ENCODE measurements around the gene LMNTD1.

Gene LMNTD1

DNA sequence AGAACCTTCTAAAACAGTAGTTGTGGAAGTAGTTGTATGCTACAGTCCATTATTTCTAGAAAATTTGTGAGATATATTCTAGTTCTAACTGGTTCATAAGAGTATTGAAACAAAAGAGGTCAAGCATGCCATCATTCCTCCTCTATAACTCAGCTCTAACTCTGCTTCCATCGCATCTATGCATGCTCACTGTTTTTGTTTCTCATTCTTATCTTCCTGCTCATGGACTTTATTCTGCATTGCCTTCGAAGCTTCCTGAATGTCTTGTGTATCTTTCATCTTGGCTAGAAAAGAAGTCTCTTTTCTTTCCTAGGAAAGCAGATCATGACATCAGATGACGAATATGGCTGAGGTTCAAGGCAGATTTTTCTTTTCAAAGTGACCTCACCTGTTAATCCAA, 402 bp downstream of the LMNTD1 start:
- no peak for DNase-seq

DNA sequence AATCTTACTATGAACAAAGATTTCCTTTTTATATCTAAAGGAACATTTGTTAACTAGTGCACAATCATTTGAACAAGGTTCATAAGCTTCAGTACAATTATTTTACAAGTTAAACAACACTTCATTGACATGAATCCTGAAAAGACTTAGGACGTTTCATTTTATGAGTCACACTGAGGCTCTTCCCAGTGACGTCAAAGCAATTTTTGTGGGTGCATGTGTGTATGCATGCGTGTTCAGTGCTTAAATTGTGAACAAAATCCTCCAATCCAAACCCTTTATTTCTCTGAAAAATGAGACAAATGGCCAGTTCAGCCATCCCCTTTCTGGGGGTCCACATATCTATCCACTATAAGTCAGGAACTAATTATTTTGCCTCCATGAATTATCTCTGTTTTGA, 2.9 kb downstream of the LMNTD1 start:
- DNase-seq = no peak

DNA sequence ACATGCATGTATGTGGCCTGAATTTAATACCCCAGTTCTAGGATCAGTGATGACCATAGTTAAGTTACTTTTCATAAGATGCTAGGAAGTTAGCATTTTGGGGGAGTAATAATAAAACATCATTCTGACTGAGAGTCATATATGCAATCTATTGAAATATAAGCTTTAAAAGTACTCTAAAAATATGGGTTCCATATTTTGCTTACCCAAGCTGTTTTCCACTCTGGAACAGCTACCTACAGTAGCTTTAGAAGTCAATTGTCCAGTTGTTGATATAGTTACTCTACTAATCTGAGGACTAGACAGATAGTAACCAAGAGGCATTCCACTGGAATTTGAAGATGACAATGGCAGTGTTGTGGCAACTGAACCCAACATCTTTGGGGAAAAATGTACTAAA, 4.0 kb downstream of the LMNTD1 start:
- no peak for DNase-seq

DNA sequence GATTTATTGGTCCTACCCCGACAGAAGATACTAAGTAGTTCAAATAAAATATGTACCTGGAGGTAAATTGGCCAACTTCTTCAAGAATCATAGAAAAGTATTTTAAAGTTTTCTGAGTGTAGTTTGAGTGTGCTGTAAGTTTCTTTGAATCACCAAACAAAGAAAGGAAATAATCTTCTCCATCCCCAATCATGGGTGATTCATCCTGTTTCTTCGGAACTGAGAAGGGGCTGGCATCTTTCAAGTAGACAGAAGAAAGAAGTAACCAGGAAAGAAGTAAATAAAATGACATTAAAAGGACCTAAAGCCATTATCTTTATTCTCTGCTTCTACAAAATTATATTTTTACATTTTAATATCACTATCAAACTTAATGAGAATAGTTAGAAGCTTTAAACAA, 6.8 kb downstream of the LMNTD1 start:
- DNase-seq = no peak

DNA sequence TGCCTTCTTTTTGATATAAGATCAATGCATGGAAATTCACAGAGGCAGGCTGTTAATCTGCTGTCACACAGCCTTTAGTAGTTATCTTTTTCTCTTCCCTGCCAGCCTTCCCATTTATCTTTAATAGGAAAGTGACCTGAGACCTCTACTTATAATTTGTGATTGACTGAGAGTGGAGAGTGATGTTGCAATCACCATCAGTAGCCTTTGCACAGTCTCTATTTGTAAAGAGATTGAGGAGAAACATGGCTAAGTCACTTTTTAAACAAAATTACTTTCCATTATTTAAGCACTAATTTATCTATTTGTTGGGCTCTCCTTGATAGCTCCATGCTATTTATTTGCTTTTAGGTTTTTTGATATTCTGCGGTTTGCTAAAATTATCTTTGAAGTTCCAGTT, 19.9 kb downstream of the LMNTD1 start:
- DNase-seq = no peak

DNA sequence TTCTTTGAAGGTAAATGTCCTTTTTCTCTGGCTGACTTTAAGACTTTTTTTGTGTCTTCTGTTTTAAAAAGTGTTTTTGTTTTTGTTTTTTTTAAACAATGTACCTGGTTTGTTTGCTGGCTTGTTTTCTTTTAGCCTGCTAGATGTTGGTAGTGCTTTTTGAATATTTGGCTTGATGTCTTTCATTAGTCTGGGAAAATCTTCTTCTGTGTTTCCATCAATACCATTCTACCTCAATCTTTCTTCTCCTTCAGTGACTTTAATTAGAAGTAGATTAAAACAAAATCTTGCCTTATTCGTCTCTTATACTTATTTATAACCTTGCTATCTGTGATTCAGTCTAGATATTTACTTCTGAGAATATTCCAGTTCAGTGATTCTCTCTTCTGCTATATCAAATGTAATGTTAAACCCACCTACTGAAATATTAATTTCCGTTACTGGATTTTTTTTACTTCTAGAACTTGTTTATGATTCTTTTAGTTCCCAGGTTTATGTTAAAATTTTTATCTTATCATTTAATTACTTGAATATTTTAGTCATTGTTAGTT, 21.5 kb downstream of the LMNTD1 start:
- no peak for DNase-seq

DNA sequence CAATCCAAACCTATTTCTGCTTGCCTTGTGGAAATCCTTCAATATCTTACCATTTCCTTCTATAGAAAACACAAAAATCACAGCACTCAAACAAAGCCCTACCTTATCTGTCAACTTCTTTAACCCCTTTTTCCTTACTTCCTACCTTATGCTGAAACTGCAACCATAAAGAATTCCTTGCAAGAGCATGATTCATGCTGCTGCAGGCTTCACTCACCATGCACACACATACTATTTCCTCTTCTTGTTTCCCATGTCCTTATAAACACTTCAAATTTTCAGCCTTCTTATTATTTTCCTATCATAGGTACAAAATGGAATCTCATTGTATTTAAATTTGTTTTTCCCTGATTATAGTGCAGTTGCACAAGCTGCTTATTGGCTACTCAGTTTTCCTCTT, 23.3 kb downstream of the LMNTD1 start:
- DNase-seq = no peak

DNA sequence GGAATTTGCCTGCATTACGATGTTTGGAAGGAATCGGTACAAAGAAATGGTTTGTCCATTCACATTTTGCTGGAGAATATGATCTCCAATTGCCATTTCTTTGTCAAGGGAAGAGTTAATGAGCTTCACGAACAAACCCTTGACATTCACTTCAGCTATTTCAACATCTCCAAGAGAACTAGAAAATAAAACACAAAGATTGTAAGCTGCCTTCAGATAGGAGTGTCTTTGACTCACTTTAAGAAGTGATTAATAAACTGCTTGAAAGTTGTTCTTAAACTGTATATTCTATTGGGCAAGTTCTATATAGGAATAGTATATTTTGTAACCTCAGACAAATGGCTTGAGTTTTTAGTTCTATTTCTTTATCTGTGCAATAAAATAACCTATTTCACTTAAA, 26.3 kb downstream of the LMNTD1 start:
- DNase-seq = no peak

DNA sequence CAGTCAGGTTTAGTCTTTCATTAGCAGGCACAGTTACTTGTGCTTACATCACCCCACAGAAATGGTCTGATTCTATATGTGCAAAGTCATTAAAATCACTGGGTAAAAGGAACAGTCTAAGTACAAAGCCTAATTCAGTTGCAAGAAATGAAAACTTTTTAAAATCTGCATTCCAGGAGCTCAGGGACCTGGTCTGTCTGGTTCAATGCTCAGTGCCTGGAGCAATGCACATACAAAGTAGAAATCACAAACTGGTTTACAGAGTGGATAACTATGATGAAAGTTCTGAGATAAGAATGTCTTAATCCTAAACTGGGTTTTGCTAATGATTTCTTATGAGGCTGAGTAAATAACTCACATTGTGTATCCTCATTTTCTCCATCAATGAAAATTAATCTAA, 28.7 kb downstream of the LMNTD1 start:
- no peak for DNase-seq

DNA sequence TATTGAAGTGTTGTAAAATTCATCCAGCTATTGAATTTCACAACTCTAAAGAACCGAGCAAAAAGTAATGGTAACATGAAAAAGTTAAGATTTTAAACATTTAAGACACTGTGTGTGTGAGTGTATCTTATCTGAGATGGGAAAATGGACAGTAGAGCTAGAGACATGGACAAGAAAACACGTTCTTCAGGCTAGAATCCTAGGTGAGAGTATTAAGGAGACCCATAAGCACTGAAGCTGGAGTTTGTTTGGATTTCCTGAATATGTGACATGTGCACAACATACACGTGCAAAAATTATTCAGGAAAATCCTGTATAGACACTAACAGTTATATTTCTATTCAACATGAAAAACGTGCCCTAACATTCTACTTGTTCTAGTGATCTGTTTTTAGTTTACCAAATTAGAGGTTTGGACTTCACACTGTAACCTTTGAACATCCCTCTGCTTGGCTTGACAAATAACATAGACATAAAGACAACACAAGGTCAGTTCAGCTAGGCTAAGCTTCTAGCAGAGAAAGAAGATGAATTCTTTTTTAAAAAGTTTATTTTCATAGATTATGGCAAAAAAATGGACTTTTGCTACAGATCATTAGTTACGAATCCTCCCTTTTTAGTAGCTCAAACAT, 31.3 kb downstream of the LMNTD1 start:
- no peak for DNase-seq

DNA sequence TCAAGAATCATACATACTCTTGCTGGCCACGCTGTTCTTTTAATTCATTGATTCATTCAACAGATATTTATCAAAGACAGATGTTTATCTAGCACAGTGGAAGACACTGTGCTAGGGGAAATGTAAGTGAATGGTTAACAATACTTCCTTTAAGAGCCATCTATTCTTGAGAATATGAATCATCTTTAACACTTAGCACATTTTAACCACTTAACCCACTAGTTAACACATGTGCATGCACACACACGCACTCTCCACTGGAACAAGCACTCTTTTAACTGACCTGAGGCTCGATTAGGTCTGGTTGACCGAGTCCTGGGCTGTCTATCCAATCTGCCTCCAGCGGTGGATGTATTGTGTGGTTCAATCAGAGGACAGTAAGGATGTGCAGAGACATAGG, 34.6 kb downstream of the LMNTD1 start:
- DNase-seq = no peak

DNA sequence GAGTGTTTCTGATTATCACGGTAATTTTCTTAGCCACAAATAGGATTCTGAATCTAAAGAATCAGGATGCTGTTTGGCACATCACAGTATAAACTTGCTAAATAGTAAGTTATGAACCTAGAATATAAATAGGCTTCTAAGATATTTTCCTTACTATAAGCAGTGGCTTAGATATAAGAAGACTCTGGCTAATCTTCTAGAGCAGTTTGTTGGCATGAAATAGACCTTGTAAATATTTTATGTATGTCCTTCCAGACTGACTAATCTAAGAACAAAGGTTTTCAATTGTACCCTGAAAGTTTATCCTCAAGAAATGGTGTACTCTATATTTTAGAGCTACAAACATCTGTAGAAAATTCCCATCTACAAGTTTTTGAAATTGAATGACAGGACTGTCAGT, 48.3 kb downstream of the LMNTD1 start:
- no peak for DNase-seq

DNA sequence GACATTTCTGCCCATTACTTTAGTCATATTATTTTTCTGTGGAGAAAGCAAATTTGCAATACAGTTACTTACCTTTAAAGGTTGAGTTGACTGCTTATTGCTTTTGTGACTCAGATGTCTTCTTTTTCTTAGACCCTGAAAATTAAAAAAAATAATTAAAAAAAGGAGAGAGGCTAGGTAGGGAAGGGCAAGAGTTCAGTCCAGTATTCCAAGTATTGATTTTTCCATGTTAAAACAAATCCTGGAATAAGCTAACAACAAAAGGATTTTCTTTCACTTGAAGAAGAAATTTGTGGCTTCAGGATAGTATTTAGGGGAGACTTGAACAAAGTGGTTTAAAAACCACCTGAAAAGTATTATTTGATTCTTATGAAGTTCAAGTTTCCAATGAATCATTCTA, 49.4 kb downstream of the LMNTD1 start:
- no peak for DNase-seq

DNA sequence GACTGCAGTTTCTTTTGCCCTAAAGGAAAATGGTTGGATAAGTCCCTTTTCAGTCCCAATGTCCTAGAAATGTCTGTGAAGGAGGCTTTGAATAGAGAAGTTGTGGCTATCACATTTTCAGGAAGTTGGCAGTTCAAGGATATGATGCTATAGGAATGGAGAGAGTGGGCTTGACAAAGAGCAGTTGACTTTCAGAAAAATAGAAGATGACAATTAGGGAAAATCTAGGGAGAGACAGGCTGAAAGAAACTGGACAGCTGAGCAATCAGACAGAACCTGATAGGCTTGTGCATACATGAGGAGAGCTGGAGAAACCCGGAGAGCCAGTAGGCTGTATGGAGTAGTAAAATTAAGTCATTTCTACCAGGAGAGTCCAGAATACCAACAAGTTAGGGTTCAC, 50.5 kb downstream of the LMNTD1 start:
- no peak for DNase-seq

DNA sequence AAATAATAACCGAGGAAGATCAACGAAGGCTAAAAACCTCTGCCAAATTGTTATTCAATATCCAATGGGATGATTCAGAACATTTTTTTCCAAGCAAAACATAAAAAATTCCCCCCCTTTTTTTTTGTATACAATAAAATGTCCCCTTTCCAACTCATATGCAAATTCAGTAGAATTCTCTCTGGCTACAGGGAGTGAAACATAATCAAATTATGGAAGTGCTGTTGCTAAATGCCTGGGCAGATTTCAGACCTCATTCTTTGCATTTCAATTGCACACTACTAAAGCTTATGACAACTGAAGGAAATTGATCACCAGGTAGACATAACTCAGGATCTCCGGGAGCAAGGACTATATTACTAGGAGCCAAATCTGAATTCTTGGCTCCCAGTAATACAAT, 51.0 kb downstream of the LMNTD1 start:
- no peak for DNase-seq

DNA sequence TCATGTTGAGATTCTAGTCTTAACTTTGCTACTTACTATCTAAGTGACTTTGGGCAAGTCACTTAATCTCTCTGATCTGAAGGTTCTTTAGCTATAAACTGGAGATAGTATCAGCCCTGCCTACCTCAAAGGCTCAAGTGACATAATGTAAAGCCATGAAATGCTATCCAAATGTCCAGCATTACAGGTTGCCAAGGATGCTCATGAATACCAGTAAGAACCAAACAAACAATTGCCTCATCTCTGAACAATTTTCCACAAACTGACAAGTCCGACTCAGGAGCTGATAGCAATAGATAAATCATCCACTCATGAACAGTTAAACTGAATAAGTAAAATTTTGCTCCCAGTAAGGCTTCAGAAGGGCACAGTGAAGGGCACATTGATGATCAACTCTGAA, 51.5 kb downstream of the LMNTD1 start:
- no peak for DNase-seq

DNA sequence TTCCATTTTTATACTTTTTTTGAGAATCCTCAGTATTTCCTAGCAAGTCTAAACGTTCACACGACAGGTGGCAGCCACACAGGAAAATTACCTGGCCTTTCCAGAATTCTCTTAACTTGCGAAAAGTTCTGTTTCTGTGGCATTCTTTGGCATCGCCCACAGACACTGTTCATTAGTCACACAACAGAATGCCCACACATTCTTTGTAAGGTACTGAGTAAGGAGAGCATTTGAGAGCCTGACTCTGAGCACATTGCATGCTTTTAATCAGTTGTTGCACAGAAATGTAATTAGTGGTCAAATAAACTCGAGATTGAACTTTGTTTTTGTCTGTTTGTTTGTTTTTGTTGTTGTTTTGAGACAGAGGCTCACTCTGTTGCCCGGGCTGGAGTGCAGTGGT, 52.4 kb downstream of the LMNTD1 start:
- no peak for DNase-seq

DNA sequence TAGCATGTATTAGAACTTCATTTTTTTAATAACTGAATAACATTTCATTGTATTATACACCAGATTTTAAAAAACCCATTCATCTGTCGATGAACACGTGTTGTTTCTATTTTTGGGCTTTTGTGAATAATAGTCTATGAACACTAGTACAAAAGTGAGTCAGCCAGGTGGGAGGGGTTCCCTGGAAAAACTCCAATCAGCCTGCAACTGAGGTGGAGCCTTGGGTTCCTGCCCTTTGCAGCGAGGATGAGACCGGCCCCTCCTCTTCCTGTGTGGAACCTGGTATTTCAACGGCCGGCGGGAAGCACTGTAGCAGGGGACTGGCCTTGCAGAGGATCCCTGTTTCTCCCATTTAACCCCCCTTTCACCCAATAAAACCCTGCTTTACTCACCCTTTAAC, 56.1 kb downstream of the LMNTD1 start:
- DNase-seq = no peak

DNA sequence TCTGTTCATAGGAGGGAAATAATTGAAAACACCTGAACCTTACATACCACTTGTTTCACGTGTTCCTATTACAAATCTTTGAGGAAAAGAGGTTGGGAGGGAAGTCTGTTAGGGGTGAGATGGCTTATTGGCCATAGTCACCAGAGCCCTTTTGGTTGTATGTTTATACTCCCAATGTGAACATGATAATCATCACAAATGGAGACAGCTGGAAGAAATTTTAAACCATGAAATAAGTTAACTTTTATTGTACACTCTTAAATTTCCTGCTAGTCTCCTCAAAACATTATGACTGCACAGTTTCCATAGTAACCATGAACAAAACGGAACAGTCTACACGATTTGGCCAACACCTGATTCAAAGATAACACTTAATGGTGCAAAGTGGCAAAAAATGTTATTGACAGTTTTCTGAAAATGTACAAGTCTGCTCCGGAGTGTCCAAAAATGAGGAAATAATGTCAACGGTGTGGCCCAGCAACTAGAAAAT, 56.9 kb downstream of the LMNTD1 start:
- no peak for DNase-seq

DNA sequence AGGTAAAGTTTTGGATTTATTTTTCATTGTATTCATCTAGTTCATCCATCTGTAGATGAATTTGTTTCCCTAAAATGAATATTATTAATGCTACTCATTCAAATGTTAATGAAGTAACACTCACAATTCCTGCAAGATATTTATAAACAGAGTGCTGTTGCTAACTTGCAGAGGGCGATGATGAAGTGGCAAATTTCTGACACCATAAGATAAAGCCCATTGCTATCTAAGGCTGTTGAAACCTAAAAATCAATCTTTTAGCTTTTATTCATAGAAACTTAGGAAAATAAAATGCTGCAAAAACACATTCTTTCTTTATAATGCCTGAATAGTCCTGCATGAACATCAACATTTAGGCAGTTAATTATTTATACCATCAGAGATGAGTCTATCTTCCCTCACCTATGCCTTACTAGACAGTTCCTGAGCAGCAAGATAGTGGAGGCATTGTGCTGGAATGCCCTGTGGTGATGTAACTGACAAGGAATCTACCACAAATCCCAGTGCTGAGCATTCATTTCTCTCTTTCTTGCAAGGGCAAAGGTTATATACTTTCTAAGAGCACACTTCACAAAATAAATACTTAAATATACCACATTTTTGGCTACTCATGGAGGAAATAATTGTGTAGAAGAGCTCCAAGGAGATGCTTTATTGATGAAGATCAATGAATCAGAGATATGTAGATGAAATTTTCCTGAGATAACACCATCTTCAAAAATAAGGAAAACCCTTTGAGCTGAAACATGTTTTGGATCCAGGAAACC, 57.6 kb downstream of the LMNTD1 start:
- DNase-seq = no peak

DNA sequence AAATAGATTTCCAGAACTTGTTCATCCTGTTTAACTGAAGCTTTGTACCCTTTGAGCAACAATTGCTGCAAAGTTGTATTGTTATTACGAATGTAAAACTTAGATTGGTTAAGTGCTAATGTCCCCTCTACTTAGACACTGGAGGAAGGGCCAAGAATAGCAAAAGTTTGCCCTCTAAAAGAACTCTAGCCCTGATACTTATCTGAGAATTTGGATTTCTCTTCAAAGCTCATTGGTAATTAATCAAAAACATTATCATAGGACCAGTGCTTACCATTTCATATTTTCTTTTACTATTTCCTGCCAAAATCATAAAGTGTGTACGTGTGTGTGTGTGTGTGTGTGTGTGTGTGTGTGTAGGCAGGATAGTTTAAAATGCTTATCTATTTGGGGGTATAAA, 58.2 kb downstream of the LMNTD1 start:
- DNase-seq = no peak

DNA sequence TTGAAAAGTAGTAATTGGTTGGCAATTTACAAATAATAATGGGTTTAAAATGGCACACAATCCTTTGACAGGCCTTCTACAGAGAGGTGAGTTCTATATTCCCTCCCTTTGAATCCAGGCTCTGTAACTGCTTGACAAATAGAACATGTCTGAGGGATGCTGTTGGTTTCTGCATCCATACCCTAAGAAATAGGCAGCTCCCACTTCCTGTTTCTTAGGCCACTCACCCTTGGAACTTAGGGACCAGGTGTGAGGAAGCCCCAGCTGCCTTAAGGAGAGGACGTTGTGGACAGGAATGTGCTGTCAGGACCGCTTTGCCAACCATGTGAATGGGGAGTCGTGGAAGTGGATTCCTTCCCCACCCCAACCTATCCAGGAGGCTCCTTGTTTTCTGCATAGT, 59.4 kb downstream of the LMNTD1 start:
- no peak for DNase-seq

DNA sequence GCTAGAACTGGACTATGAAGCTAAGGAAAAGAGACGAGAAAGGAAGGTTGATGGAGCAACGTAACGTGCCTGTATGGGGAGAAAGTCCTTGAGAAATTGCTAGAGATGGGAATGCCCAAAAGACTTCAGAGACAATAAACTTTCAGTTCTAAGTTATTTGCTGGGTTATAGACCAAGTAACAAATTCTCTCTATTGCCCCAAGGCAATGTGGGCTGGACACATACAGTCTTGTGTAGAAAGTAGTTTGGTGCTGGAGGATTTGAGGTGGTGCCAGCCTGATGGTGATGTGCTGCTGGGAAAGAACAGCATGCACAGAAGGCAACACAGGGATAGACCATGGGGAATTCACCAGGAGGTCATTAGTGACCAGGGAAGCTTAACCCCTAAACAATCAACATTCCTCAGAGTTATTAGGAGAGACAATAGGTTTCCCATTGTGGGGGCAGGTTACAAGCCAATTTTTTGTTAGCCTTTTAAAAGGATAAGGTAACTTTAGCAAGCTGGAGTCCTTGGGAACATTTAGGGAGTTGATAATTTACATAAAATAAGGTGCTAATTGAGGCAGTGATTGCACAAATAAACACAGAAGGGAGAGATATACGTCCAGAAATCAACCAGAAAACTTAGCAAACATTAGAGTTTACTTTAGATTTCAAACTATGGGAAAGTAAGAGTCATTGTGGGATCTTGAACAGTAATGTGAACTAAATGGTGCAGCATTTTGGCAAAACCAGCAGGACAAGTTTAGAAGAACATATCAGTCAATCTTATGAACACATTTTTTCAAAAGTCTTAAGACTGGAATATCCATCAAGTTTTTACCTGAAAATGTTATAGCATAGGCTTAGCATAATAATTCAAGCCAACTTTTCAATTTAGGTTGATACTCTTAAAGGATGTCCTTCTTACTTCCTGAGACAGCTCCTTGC, 61.4 kb downstream of the LMNTD1 start:
- DNase-seq = no peak
